ENCODE results near the gene PCDHGB2. TPM values are rescaled to one million over a fixed set of nuclear protein-coding genes. Genes with fewer than 3 reads are reported as not detected.

PCDHGB2 gene
- total and polyA plus RNA-seq, 2 of the 8 experiments (the other 6 are each of a cell fraction or from before 2014, with no cell fraction given) = 1.9 to 2.9 TPM

DNA sequence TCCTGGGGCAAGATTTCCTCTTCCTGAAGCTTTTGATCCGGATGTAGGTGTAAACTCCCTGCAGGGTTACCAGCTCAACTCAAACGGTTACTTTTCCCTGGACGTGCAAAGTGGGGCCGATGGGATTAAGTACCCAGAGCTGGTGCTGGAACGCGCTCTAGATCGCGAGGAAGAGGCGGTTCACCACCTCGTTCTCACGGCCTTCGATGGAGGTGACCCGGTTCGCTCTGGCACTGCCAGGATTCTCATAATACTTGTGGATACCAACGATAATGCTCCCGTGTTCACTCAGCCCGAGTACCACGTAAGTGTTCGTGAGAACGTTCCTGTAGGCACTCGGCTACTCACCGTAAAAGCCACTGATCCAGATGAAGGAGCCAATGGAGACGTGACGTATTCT is 4.2 kb upstream of the PCDHGB2 start:
- ChIA-PET POLR2A (ENCODE audit: partially characterized antibody) (interaction anchor here (0.7 kb wide), 1 partner anchor 163 kb away, joined by 3 read pairs; no protein-coding TSS in a partner anchor), CTCF (ENCODE audit: partially characterized antibody) (interaction anchor here (0.6 to 4.4 kb wide), 42 partner anchors 8 to 279 kb away, joined by 3 to 28 read pairs (median 5); partner anchors contain the start of genes PCDHB10, PCDHB14, PCDHB15 and PCDHB16)
- Histone ChIP-seq H2BK20ac (ENCODE audit: low read length) (no peak overlapping the region), H3K4me3 (ENCODE audit: extremely low read depth in 1 of 4, insufficient read depth in 2 of 4, low read depth in 3 of 4, low read length in 4 of 4) (no peak overlapping the region), H3K23me2 (ENCODE audit: low read depth, low read length) (no peaks in the 10 kb centered on the region), H2BK12ac (ENCODE audit: low read depth, low read length) (no peak overlapping the region), H3K27me3 (replicated peaks in 1 of 4; ENCODE audit: control insufficient read depth in 3 of 4, extremely low read depth in 1 of 4, insufficient read depth in 3 of 4, low read length in 3 of 4) (no peaks in the 10 kb centered on the region), H4K20me1 (replicated peaks in 1 of 2; ENCODE audit: control insufficient read depth in 1 of 2, insufficient read depth in 2 of 2, low read length in 2 of 2) (no peaks in the 10 kb centered on the region), H4K91ac (replicated peaks; ENCODE audit: insufficient read length, low read length) (no peak overlapping the region), H3K36me3 (ENCODE audit: control insufficient read depth in 2 of 4, insufficient read depth in 4 of 4, low read length in 3 of 4) (peaks cover 0 to 13% (median 4%) of the 10 kb centered on the region in 4 experiments; a peak in 4 of 8 replicates), H4K8ac (ENCODE audit: extremely low read depth, insufficient read depth, low read length) (no peak overlapping the region), H3K27ac (ENCODE audit: low read depth, low read length) (no peak overlapping the region), H2AFZ (ENCODE audit: low read length) (no peak overlapping the region), H4K5ac (ENCODE audit: insufficient read length, low read depth, low read length) (no peak overlapping the region), H3K79me2 (ENCODE audit: control insufficient read depth in 1 of 2, insufficient read depth in 2 of 2, low read length in 2 of 2) (no peaks in the 10 kb centered on the region), H2BK5ac (ENCODE audit: low read depth, low read length) (no peak overlapping the region), H3K4me2 (ENCODE audit: insufficient read depth in 1 of 2, low read depth in 2 of 2, low read length in 2 of 2) (no peak overlapping the region), H3K9me3 (ENCODE audit: insufficient read depth in 2 of 2, low read depth in 1 of 2, low read length in 1 of 2) (peaks cover 34 to 50% of the 10 kb centered on the region in 2 experiments), H3K14ac (ENCODE audit: insufficient read length) (no peak overlapping the region), H3K18ac (ENCODE audit: extremely low read depth, low read length) (no peak overlapping the region), H3K56ac (replicated peaks; ENCODE audit: insufficient read length, low read depth, low read length) (no peak overlapping the region), H3K4me1 (replicated peaks in 1 of 4; ENCODE audit: control insufficient read depth in 3 of 4, insufficient read depth in 4 of 4, low read length in 3 of 4) (0 out of 7 replicates have a peak, but pooled peaks cover 0 to 1% (median 0%) of the 10 kb centered on the region in 4 experiments), H2BK15ac (ENCODE audit: low read length) (no peak overlapping the region), H3K4ac (replicated peaks; ENCODE audit: insufficient read length, low read depth, low read length) (no peak overlapping the region), H2AK5ac (ENCODE audit: low read depth, low read length) (no peak overlapping the region), H3K79me1 (ENCODE audit: low read depth, low read length) (no peaks in the 10 kb centered on the region), H3K9ac (replicated peaks in 1 of 4; ENCODE audit: extremely low read depth in 1 of 4, low read depth in 3 of 4, low read length in 3 of 4) (no peak overlapping the region), H3K23ac (ENCODE audit: insufficient read length) (no peak overlapping the region), H2BK120ac (replicated peaks; ENCODE audit: low read depth, low read length) (no peak overlapping the region)
- 96% methylated on average over 24 of the region's 24 CpGs; no CpG with 5 or more reads in 1 of the 2 experiments for WGBS, 2 experiments (ENCODE audit: extremely low coverage in 1 of 2, insufficient coverage in 1 of 2, insufficient read length in 1 of 2, insufficient replicate concordance in 2 of 2, low coverage in 1 of 2, low lambda C conversion rate in 2 of 2, missing lambda C conversion rate in 1 of 2)
- FAIRE-seq (no peak), DNase-seq (ENCODE audit: low read depth in 1 of 2, low spot score in 2 of 2) (no peak)
- no peak for TF ChIP-seq TAF1 (IDR thresholded peaks at IDR 0.05; ENCODE audit: low read depth, low read length)
- TF ChIP-seq MAX (IDR thresholded peaks at IDR 0.05) = no peak
- no peak for TF ChIP-seq RBBP5 (IDR thresholded peaks at IDR 0.05; ENCODE audit: borderline replicate concordance, low read depth, low read length)
- TF ChIP-seq KDM5A (IDR thresholded peaks at IDR 0.05; ENCODE audit: low read length) = no peak
- no peak for TF ChIP-seq CBX5 (IDR thresholded peaks at IDR 0.05; ENCODE audit: low read depth, low read length)
- no peak for TF ChIP-seq SP2 (IDR thresholded peaks at IDR 0.05; ENCODE audit: low read length)
- no peak for TF ChIP-seq JUN (IDR thresholded peaks at IDR 0.05; ENCODE audit: low read depth, low read length)
- TF ChIP-seq, protein P1, sequence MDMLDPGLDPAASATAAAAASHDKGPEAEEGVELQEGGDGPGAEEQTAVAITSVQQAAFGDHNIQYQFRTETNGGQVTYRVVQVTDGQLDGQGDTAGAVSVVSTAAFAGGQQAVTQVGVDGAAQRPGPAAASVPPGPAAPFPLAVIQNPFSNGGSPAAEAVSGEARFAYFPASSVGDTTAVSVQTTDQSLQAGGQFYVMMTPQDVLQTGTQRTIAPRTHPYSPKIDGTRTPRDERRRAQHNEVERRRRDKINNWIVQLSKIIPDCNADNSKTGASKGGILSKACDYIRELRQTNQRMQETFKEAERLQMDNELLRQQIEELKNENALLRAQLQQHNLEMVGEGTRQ (IDR thresholded peaks at IDR 0.05; ENCODE audit: low read length) = no peak
- TF ChIP-seq SIX5 (IDR thresholded peaks at IDR 0.05; ENCODE audit: low read depth, low read length) = no peak
- TF ChIP-seq FOSL1 (IDR thresholded peaks at IDR 0.05; ENCODE audit: insufficient read depth, low read depth, low read length) = no peak
- TF ChIP-seq EP300 (IDR thresholded peaks at IDR 0.05; ENCODE audit: borderline replicate concordance in 1 of 2, low read depth in 2 of 2, low read length in 2 of 2) = no peak
- TF ChIP-seq, protein P2, sequence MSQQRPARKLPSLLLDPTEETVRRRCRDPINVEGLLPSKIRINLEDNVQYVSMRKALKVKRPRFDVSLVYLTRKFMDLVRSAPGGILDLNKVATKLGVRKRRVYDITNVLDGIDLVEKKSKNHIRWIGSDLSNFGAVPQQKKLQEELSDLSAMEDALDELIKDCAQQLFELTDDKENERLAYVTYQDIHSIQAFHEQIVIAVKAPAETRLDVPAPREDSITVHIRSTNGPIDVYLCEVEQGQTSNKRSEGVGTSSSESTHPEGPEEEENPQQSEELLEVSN (IDR thresholded peaks at IDR 0.05) = no peak

Measured in H1 (cell line).